ENCODE results near the gene NLE1. TPM values are rescaled to one million over a fixed set of nuclear protein-coding genes. Genes with fewer than 3 reads are reported as not detected.
"Not testable (repeated sequence)": the region's sequence is repeated elsewhere in the genome, so short reads cannot be mapped to it uniquely, and the experiment has no call there.

The NLE1 gene
- polyA plus RNA-seq, 1 donor (not counting 4 experiments of a cell fraction or from before 2014, with no cell fraction given), result 13.5 TPM

DNA sequence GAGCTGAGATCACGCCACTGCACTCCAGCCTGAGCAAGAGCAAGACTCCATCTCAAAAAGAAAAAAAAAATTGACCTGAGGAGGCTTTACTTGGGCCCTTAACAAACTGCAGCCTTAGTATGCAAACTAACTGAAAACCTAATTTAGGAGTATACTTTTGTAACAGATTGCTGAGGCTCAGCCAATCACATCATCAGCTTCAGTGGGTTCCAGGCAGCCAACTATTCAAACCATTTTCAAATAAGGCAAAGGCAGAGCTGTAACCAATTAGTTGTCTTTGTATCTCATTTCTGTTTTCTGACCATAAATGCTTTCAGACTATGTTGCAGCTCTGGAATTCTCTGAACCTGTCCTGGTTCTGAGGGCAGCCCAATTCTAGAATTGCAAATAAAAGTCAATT lies 46.4 kb downstream of the NLE1 start:
- Histone ChIP-seq H3K4me1 (ENCODE audit: control insufficient read depth, extremely low read depth, insufficient read depth, low read length) (peaks cover 5% of the 10 kb centered on the region), H3K79me2 (ENCODE audit: control insufficient read depth, insufficient read depth, low read length) (no peaks in the 10 kb centered on the region), H3K27me3 (ENCODE audit: control insufficient read depth, extremely low read depth, insufficient read depth, low read length) (no peaks in the 10 kb centered on the region), H3K36me3 (ENCODE audit: control insufficient read depth in 2 of 2, extremely low read depth in 1 of 2, insufficient read depth in 2 of 2, low read length in 2 of 2) (peaks cover 0 to 3% of the 10 kb centered on the region in 2 experiments), H3K9ac (ENCODE audit: control insufficient read depth, extremely low read depth, insufficient read depth, low read length) (no peak overlapping the region), H3K27ac (ENCODE audit: control insufficient read depth, insufficient read depth, low read length) (no peak overlapping the region), H2AFZ (ENCODE audit: control insufficient read depth, low read length) (no peak overlapping the region), H3K4me2 (ENCODE audit: control insufficient read depth, extremely low read depth, insufficient read depth, low read depth, low read length) (no peak overlapping the region), H3K4me3 (ENCODE audit: control insufficient read depth in 2 of 3, extremely low read depth in 1 of 3, insufficient read depth in 2 of 3, low read depth in 1 of 3, low read length in 3 of 3) (no peak overlapping the region), H3K9me3 (ENCODE audit: control insufficient read depth, low read depth, low read length) (no peaks in the 10 kb centered on the region), H3K9me1 (ENCODE audit: control insufficient read depth, extremely low read depth, insufficient read depth, low read length) (no peaks in the 10 kb centered on the region), H4K20me1 (ENCODE audit: control insufficient read depth, extremely low read depth, insufficient read depth, low read length) (no peaks in the 10 kb centered on the region)
- no peak for DNase-seq (ENCODE audit: low read depth, low spot score)
- dilution Hi-C loops (cut with MboI; ENCODE audit: extremely low pct_ligation_motif_present, low sequenced_read_pairs), result no loop called here
- no peak for FAIRE-seq
- TF ChIP-seq EZH2 (IDR thresholded peaks at IDR 0.05; ENCODE audit: low read length), result no peak
- TF ChIP-seq, protein P1, sequence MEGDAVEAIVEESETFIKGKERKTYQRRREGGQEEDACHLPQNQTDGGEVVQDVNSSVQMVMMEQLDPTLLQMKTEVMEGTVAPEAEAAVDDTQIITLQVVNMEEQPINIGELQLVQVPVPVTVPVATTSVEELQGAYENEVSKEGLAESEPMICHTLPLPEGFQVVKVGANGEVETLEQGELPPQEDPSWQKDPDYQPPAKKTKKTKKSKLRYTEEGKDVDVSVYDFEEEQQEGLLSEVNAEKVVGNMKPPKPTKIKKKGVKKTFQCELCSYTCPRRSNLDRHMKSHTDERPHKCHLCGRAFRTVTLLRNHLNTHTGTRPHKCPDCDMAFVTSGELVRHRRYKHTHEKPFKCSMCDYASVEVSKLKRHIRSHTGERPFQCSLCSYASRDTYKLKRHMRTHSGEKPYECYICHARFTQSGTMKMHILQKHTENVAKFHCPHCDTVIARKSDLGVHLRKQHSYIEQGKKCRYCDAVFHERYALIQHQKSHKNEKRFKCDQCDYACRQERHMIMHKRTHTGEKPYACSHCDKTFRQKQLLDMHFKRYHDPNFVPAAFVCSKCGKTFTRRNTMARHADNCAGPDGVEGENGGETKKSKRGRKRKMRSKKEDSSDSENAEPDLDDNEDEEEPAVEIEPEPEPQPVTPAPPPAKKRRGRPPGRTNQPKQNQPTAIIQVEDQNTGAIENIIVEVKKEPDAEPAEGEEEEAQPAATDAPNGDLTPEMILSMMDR (optimal IDR thresholded peaks at IDR 0.05 in 1 of 3, IDR thresholded peaks at IDR 0.05 in 1 of 3, conservative IDR thresholded peaks at IDR 0.05 in 1 of 3; ENCODE audit: extremely low read depth in 1 of 3, insufficient read depth in 2 of 3, low read length in 3 of 3), result no peak

DNA sequence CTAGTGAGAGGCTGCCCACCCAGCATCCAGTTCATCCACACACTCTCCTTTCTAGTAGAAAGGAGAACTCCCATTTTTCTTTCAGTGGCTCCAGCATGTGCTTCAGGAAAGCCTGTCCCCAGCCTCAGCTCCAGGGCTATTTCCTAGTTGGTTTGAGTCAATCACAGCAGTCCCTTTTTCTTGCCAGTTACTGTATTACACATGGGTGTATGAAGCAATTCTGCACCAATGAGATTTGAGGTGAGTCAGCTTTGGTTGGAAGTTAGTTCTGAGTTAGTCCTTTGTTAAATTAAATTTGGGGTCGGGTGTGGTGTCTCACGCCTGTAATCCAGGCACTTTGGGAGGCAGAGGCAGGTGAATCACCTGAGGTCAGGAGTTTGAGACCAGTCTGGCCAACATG lies 47.2 kb downstream of the NLE1 start:
- H3K27ac ChIP-seq (ENCODE audit: control insufficient read depth, insufficient read depth, low read length), result peak overlapping the region; percentile 64

DNA sequence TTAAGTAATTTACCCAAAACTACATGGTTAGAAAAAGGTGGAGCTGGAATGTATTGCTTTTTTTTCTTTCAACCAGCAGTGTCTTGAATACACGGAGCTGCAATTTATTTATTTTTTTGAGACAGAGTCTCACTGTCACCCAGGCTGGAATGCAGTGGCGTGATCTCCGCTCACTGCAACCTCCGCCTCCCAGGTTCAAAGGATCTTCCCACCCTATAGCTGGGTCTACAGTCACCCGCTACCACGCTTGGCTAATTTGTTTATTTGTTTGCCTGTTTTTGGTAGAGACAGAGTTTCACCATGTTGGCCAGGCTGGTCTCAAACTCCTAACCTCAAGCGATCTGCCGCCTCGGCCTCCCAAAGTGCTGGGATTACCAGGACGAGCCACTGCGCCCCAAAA lies 51.4 kb downstream of the NLE1 start:
- DNase-seq (ENCODE audit: low read depth, low spot score); H3K9me3 ChIP-seq (ENCODE audit: control insufficient read depth, low read depth, low read length); H3K4me2 ChIP-seq (ENCODE audit: control insufficient read depth, extremely low read depth, insufficient read depth, low read depth, low read length); H3K27me3 ChIP-seq (ENCODE audit: control insufficient read depth, extremely low read depth, insufficient read depth, low read length); H3K9ac ChIP-seq (ENCODE audit: control insufficient read depth, extremely low read depth, insufficient read depth, low read length); H3K9me1 ChIP-seq (ENCODE audit: control insufficient read depth, extremely low read depth, insufficient read depth, low read length); dilution Hi-C loops (cut with MboI; ENCODE audit: extremely low pct_ligation_motif_present, low sequenced_read_pairs); H3K36me3 ChIP-seq (ENCODE audit: control insufficient read depth in 2 of 2, extremely low read depth in 1 of 2, insufficient read depth in 2 of 2, low read length in 2 of 2); FAIRE-seq; H3K27ac ChIP-seq (ENCODE audit: control insufficient read depth, insufficient read depth, low read length); H3K4me3 ChIP-seq (ENCODE audit: control insufficient read depth in 2 of 3, extremely low read depth in 1 of 3, insufficient read depth in 2 of 3, low read depth in 1 of 3, low read length in 3 of 3); H2AFZ ChIP-seq (ENCODE audit: control insufficient read depth, low read length); H4K20me1 ChIP-seq (ENCODE audit: control insufficient read depth, extremely low read depth, insufficient read depth, low read length): not testable (repeated sequence)
- peaks cover 32% of the 10 kb centered on the region for H3K79me2 ChIP-seq (ENCODE audit: control insufficient read depth, insufficient read depth, low read length)
- H3K4me1 ChIP-seq (ENCODE audit: control insufficient read depth, extremely low read depth, insufficient read depth, low read length), result peaks cover 36% of the 10 kb centered on the region

More for the DNA sequence above, 47.2 kb downstream of the NLE1 start:
- Histone ChIP-seq H2AFZ (ENCODE audit: control insufficient read depth, low read length) (peak overlapping the region; percentile 83), H3K27me3 (ENCODE audit: control insufficient read depth, extremely low read depth, insufficient read depth, low read length) (no peaks in the 10 kb centered on the region), H4K20me1 (ENCODE audit: control insufficient read depth, extremely low read depth, insufficient read depth, low read length) (no peaks in the 10 kb centered on the region), H3K36me3 (ENCODE audit: control insufficient read depth in 2 of 2, extremely low read depth in 1 of 2, insufficient read depth in 2 of 2, low read length in 2 of 2) (no peaks in the 10 kb centered on the region), H3K9me1 (ENCODE audit: control insufficient read depth, extremely low read depth, insufficient read depth, low read length) (no peaks in the 10 kb centered on the region), H3K4me3 (ENCODE audit: control insufficient read depth in 2 of 3, extremely low read depth in 1 of 3, insufficient read depth in 2 of 3, low read depth in 1 of 3, low read length in 3 of 3) (no peak overlapping the region), H3K9me3 (ENCODE audit: control insufficient read depth, low read depth, low read length) (no peaks in the 10 kb centered on the region), H3K4me1 (ENCODE audit: control insufficient read depth, extremely low read depth, insufficient read depth, low read length) (peaks cover 7% of the 10 kb centered on the region), H3K4me2 (ENCODE audit: control insufficient read depth, extremely low read depth, insufficient read depth, low read depth, low read length) (no peak overlapping the region), H3K9ac (ENCODE audit: control insufficient read depth, extremely low read depth, insufficient read depth, low read length) (peak overlapping the region; percentile 16), H3K79me2 (ENCODE audit: control insufficient read depth, insufficient read depth, low read length) (no peaks in the 10 kb centered on the region)
- TF ChIP-seq, protein P1 (optimal IDR thresholded peaks at IDR 0.05 in 1 of 3, IDR thresholded peaks at IDR 0.05 in 1 of 3, conservative IDR thresholded peaks at IDR 0.05 in 1 of 3; ENCODE audit: extremely low read depth in 1 of 3, insufficient read depth in 2 of 3, low read length in 3 of 3), result no peak
- TF ChIP-seq EZH2 (IDR thresholded peaks at IDR 0.05; ENCODE audit: low read length), result no peak
- dilution Hi-C loops (cut with MboI; ENCODE audit: extremely low pct_ligation_motif_present, low sequenced_read_pairs), result no loop called here
- no peak for DNase-seq (ENCODE audit: low read depth, low spot score)
- peak; percentile 59 for FAIRE-seq
